ENCODE measurements around the gene C8B. TPM values are rescaled to one million over a fixed set of nuclear protein-coding genes. Genes with fewer than 3 reads are reported as not detected.

The C8B gene
- total RNA-seq, 1 donor from 2014 or later = not detected

- no peak for DNase-seq (ENCODE audit: low read depth in 2 of 2)
Measured at GRCh38 chr1:56972976-56973375, 7.2 kb upstream of the C8B start.

GRCh38 chr1:56970280-56970679 is 4.5 kb upstream of the C8B start:
- no peak for DNase-seq (ENCODE audit: low read depth in 2 of 2)

GRCh38 chr1:56968878-56969495 is 3.2 kb upstream of the C8B start:
- no peak for DNase-seq (ENCODE audit: low read depth in 2 of 2)

DNA sequence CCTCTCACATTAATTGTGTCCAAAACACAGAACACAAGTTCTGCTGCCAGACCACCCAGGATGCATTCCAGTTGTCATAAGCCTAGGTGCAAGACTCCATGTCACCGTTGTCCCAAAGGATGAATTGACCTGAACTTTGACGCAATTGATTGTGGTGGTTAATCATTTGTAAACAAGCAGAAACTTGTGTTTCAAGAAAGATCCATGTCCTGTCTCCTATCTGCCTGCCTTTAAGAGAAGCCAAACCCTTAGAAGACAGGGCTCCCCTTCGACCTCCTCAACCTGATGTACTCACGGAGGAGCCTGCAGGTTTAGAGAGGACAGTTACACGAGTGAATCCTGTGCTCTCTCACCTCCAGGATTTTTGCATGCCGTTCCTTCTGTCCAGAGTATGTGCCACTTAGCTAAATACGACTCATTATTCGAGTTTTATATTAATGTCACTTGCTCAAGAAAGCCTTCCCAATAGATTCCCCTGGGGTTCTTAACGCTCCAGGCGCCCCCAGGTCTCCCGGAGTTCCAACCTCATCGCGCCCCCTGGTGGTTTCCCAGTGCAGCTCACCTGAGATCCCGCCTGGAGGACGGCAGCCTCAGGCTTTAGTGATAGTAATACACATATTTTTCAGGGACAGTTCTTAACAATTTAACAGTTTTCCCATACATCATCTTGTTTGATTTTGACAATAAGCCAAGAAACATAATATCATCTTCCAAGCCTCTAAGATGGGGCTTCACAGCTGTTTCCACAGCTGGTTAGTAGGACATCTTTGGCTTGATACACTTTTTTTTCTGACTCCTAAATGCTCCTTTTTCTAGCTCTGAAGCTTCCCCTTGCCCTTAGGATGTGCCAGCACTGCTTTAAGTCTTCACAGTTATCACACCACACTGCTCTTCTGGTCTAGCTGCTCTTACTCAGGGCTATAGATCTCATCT is 2.4 kb upstream of the C8B start:
- DNase-seq (ENCODE audit: low read depth in 2 of 2) = peak in 1 of 2 donors; percentile 19

DNA sequence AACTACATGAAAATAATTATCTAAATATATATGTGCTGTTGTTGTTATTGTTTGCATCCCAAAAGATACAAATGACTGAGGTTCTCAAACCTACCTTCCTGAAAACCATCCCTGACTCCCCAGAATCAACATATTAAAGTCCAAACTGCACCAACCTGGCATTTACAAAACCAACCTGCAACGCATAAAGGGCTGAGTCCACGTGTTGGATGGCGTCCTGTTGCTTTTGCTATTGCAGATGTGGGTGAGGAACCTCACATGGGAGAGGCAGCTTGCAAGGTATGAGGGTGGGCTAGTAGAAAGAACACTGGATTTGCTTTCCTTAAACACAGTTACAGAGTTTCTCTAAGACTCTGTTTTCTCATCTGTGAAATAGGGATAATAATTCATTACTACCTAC is 1.5 kb upstream of the C8B start:
- no peak for DNase-seq (ENCODE audit: low read depth in 2 of 2)

- DNase-seq (ENCODE audit: low read depth in 2 of 2) = no peak
Measured at GRCh38 chr1:56966698-56966999, 834 bp upstream of the C8B start.

DNA sequence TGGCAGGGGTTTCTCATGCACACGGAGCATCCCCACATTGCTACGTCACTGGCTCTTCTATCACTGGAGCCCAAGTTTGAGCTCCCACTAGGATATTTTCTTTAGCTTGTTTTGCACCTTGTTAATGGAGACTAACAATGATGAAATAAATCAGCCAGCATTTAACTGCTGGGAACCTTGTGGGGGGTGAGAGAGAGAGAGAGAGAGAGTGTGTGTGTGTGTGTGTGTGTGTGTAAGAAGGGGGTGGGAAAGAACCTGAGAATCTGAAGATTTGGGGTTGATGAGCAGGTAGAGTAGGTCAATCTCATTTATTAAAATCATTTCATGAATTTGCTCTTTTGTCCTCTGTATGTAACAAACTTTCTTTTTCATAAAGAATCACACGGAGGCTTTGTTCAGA is 624 bp downstream of the C8B start:
- no peak for DNase-seq (ENCODE audit: low read depth in 2 of 2)

- DNase-seq (ENCODE audit: low read depth in 2 of 2) = no peak
Measured at GRCh38 chr1:56964349-56965017, 1.3 kb downstream of the C8B start.

- DNase-seq (ENCODE audit: low read depth in 2 of 2) = no peak
Measured at GRCh38 chr1:56963667-56964066, 2.1 kb downstream of the C8B start.

GRCh38 chr1:56961426-56961825 is 4.4 kb downstream of the C8B start:
- peak; percentile 13 to 72 for DNase-seq (ENCODE audit: low read depth in 2 of 2)

- DNase-seq (ENCODE audit: low read depth in 2 of 2) = no peak
Measured at GRCh38 chr1:56958526-56958925, 7.3 kb downstream of the C8B start.

GRCh38 chr1:56957931-56958330 is 7.9 kb downstream of the C8B start:
- no peak for DNase-seq (ENCODE audit: low read depth in 2 of 2)

DNA sequence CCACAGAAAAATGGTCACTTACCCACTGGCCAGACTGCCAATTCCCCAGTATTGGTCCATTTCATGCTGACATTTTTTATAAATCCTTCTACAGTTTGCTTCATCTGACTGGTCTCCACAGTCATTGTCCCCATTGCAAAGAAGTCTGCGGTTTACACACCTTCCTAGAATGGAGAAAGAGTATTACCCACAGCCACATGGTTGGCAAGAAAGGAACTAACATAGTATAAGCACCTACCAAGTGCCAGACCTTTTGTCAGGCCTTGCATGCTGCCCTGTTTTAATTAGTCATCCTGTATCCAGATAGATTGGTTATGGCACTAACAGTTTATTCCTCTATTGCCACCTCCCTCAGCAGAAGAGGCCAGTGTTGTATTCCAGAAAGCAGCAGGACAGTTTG is 11.2 kb downstream of the C8B start:
- no peak for DNase-seq (ENCODE audit: low read depth in 2 of 2)

DNA sequence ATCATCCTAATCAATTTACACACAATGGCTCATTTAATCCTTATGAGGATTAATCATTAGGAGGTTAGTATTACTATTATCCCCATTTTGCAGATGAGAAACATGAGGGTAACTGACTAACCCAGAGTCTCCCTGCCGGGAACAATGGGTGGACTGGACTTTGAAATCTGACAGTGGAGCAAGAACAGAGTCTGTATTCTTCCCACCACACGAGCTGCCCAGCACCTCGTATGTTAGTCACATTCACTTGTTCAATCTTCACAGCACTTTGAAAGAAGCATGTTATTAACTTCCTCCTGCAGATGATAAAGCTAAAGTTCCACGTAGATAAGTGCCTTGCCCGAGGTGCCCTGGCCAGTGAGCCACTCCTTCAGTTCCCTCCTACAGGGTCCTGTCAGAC is 12.4 kb downstream of the C8B start:
- no peak for DNase-seq (ENCODE audit: low read depth in 2 of 2)

- DNase-seq (ENCODE audit: low read depth in 2 of 2) = no peak
Measured at GRCh38 chr1:56952501-56952900, 13.3 kb downstream of the C8B start.

- no peak for DNase-seq (ENCODE audit: low read depth in 2 of 2)
Measured at GRCh38 chr1:56948403-56949023, 17.3 kb downstream of the C8B start.

GRCh38 chr1:56940039-56940438 is 25.8 kb downstream of the C8B start:
- no peak for DNase-seq (ENCODE audit: low read depth in 2 of 2)

DNA sequence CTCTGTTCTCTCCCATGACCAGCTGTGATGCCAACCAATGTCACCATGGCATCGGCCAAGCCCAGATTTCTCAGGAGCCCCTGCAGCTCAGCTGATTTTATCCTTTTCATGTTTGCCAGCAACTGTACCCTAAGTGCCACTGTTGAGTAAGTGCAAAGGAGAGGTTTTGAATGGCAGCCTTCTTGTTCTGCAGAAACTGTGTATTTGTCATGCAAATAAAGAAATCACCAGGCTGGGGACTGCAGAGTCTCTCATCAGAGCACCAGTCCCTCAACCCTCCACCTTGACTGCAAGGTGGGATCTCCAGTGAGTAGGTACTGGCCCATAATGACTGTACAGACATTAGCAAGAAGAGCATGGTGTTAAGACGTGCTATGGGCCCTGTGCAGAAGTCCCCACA is 26.6 kb downstream of the C8B start:
- no peak for DNase-seq (ENCODE audit: low read depth in 2 of 2)

DNA sequence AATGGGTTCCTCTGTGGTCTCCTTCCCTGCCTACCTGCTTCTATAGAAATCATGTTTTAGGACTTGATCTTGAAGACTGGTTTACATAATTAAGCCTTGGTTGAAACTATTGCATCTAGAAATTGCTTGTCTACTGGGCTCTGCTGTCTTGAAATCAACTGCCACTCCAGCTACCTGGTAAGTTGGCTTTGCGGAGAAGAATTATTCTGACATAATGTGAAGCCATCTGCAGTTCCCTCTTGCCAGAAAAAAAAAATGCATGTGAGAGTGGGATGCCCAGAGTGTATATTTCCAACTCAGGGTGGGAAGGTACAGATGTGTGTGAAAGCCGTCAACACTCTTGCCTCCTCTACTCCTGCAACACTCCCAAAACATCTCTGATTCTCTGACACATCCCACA is 27.2 kb downstream of the C8B start:
- no peak for DNase-seq (ENCODE audit: low read depth in 2 of 2)

DNA sequence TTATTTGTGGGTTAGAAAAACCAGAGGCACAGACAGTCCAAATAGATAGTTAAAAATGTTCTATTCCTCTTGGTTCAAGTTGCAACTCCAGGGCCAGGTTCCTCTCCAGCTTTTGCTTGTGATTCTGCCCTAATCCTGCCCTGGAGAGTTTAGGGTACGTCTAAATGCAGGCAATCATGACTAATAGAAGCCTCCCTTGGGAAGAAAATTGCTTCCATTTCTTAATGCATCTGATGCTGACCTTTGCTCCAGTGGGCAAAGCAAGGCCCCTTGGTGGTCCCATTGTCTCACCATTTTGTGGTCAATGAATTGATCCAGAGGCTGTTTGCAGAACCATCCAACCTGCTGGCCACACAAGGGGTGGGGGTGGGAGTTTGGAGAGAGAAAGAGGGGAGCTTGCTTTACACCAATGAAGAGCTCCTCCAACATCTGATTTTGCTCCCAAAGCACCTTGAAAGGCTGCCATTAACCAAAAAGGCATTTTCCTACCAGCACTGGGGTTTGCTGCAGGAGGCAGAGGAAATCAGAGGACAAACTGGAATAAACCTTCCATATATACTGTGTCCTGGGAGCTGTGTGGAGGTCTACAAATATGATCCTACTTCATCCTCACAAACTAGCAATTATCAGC is 31.3 kb downstream of the C8B start:
- DNase-seq (ENCODE audit: low read depth in 2 of 2) = no peak

DNA sequence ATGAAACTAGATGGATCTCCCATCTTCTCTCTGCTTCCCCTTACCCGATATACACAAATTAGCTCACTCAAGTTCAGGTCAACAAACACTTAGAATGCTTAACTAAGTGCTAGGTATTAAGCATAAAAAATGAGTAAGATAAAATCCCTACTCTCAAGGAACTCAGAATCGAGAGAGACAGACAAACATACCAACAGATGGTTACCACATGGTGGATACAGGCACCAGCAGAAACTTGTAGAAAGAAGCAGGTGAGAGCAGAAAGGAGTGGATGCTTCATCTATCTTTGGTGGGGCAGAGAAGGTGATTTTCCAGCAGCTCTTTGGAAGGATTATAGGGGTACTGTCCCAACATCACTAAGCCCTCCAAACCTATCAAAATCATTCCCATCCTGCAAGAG is 32.2 kb downstream of the C8B start:
- no peak for DNase-seq (ENCODE audit: low read depth in 2 of 2)

GRCh38 chr1:56933161-56933560 is 32.7 kb downstream of the C8B start:
- DNase-seq (ENCODE audit: low read depth in 2 of 2) = no peak
